SH-SY5Y (cell line): ENCODE data around the gene PIK3C2G.

ENCODE experiments used
- GATA2 ChIP-seq: IDR thresholded peaks from 2 replicates; pipeline ENCODE4 v1.6.1; 2011; ENCODE audit warnings: mild to moderate bottlenecking, low read depth, low read length
- GATA3 ChIP-seq: IDR thresholded peaks from 2 replicates; pipeline ENCODE4 v1.6.1; 2011; ENCODE audit warnings: low read depth, mild to moderate bottlenecking, low read length, moderate library complexity

DNA sequence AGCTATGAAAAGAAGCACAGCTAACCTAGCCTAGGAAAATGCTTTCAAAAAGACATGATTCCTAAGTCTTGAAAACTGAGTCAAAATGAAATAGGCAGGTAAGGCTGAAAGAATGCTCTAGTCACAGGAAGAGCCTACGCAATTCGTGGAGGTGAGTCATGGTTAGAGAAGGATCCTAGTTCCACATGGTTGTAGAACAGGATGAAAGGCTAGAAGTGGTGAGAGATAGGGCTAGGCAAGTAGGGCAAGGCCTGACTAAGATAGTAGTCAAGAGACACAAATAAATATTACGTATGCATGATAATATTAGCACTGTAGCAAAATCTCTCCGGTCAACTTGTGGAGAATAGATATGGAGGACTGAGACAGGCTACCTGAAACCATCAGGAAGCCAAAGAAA is 429.3 kb downstream of the PIK3C2G start:
- no peak for TF ChIP-seq GATA3
- no peak for TF ChIP-seq GATA2
